Brain pericyte (primary cell): ENCODE data around the gene MYO16.

ENCODE experiments used
- DNase-seq: peaks from one replicate; pipeline ENCODE4 v3.0.0-alpha.2; 2012; ENCODE audit warnings: low read depth, low spot score

MYO16 gene

DNA sequence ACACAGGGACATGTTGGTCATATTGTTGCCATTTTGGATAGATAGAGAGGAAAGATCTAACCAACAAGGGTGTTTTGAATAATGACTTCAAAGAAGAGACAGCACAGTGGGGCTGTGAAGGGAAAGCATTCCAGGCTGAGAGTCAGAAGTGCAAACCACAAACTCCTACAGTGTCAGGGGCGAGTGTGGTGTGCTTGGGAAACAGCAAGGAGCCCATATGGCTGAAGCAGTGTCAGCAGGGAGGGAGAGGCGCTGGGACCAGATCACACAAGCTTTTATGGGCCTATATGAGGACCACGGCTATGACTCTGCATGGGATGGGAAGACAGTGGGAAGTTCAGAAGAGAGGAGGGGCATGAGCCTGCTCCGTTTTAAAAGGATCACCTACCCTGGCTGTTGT, 166.4 kb downstream of the MYO16 start:
- DNase-seq = peak; percentile 68

DNA sequence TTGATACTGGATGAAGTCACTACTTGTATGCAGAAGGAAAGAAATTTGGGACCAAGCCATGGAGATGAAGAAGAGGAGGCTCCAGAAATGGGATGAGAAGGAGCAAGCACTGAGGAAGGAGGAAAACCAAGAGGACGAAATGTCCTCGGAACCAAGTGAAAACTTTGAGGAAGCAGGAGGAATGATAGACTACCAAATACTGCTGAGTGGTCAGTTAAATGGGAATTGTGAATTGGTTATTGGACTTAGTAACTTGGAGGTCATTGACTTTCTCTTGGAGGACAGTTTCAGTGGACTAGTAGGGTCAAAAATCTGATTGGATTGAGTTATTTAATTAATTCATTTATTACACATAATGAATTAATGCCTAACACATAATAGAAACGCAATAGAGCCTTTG, 167.9 kb downstream of the MYO16 start:
- no peak for DNase-seq

DNA sequence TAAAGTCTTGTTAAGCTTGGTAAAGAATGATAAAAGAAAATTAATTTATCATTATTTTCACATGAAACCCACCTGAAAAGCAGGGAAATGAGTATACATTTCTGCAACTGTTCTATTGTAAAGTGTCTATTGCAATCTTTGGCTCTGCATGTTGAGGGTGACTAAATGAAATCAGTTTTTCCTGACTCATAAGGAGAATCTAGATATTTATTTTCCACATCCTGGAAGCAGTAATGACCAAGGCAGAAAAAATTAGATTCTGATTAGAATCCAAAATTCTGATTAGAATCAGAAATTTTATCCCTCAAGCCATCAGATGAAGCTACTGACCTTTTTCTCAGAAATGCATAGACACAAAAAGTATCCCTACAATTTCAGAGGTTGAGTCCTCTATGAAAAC, 178.4 kb downstream of the MYO16 start:
- DNase-seq = no peak

DNA sequence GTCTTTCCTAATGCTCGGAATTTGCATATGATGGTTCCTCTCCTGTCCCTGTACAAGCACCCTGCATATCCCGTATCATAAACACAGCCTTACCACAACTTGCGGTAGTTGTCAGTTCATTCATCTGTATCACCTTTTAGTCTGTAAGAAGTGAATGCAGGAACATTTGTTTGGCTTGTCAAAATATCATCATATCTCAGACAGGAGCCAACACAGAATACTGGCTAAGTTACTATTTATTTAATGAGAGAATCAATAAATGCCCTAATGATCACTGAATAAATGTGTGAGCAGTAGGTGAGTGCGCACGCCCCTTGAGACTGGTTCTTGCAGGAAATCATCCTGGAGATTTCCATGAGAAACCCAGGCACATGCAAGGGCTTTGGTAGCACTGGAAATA, 182.8 kb downstream of the MYO16 start:
- no peak for DNase-seq

- DNase-seq = no peak
Measured at GRCh38 chr13:108812661-108813060, 183.2 kb downstream of the MYO16 start.

- no peak for DNase-seq
Measured at GRCh38 chr13:108813587-108814170, 184.3 kb downstream of the MYO16 start.

- DNase-seq = no peak
Measured at GRCh38 chr13:108816375-108816774, 187.0 kb downstream of the MYO16 start.

DNA sequence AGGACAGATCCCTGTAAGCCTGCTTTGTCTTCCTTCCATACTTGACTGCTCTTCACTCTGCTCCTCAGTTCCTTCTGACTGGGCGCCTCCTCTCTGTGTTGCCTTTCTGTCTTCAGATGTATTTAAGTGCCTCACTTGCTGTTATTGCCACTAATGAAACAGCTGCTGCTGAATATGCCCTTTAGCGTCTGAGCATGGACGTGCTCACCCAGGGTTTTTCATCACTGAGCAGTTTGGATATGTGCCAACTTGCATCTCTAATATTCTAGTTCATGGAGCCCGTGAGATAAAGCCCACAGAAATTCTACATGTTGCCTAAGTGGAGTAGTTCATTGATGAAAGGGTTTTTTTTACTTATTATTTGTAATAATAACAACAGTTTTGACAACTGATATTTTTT, 198.2 kb downstream of the MYO16 start:
- DNase-seq = no peak

- DNase-seq = no peak
Measured at GRCh38 chr13:108828086-108828815, 198.8 kb downstream of the MYO16 start.

DNA sequence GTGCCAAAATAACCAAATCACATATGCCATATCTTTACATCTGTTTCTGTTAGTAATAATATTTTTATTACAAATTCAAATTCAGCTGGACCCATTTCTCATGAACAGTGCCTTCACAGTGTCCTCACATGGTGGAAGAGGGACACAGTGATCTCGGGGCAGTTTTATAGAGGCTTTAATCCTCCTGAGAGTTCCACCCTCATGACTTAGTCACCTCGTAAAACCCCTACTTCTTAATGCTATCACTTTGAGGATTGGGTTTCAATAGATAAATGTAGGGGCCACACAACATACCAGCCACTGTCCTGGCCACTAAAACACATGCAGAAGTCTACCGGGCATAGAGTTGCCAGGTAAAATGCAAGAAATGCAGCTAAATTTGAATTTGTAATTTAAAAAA, 201.5 kb downstream of the MYO16 start:
- DNase-seq = no peak

DNA sequence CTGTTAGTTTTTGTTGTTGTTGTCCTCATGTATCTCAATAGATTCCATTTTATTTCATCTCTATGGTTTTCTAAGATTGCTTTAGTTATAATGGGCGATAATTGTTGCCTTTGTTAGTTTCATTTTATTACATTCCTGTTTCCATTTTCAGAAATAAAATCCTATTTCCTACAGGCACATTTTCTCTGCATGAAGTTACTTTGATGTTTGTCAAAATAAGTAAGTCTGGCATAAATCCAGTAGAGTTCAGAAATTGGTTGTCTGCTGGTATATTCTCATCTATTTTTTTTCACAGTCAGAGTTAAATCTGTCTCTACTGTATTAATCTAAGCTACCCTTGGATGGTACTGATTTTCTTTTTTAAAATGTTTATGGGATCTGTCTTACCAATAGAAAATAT, 204.1 kb downstream of the MYO16 start:
- DNase-seq = no peak

- DNase-seq = no peak
Measured at GRCh38 chr13:108834193-108834592, 204.8 kb downstream of the MYO16 start.

DNA sequence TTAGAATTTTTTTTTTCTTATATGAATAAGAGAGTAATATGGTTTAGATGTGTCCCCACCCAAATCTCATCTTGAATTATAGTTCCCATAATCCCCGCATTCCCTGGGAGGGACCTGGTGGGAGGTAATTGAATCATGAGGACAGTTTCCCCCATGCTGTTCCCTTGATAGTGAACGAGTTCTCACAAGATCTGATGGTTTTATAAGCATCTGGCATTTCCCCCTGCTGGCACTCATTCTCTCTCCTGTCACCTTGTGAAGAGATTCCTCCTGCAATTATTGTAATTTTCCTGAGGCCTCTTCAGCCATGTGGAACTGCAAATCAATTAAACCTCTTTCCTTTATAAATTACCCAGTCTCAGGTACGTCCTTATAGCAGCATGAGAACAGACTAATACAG, 205.7 kb downstream of the MYO16 start:
- DNase-seq = no peak

DNA sequence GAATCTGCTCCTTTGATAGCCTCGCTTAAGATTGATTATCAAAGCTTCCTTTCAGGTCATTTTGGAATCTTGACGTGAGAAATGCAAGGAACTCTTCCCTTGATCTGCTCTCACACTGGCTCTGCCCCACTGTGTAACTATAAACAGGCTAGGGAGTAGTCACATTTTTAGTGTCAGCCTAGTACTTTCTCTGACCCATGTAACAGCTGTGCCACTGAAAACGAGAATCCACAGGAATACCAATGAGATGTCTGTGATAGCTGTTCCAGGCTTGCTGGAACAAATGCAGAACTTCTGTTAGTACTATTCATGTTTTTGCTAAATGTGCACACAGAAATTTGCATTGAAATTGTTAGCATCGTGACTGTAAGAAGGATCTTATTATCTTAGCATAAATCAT, 221.3 kb downstream of the MYO16 start:
- DNase-seq = no peak

DNA sequence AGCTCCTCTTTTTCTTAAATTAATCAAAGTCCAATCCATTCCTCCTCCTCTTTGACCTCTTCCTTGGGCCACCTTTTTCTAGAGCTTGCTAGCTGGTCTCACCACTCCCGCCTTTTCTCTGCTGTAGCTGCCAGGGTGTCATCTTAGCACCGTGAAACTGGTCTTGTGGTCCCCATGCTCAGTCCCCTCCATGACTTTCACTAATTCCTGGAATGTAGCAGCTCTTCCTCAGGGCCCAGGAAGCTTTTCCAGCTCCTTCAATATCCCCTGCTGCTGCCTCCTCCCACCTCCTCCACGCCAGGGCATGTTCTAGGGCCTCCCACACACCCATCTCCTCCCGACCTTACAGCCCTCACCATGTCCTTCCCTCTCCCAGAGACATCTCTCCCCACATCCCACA, 222.2 kb downstream of the MYO16 start:
- no peak for DNase-seq

DNA sequence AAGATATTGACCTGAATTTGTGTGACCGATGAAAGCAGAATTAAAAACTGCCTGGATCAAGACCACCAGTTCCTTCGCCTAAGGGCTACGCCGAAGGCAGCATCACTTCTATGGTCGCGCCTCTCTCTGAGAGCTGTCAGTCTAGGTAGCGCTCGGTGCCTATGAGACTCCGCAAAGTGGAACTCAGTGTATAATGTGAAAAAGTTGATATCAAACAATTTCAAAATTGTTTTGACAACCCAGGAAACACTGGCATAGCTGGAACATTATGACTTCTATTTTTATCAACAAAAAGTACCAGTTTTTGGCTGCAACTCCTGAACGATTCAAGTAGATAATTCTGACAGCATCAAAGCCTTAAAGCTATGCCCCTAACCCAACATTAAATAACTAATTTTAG, 223.6 kb downstream of the MYO16 start:
- no peak for DNase-seq

GRCh38 chr13:108855737-108856387, 226.5 kb downstream of the MYO16 start:
- no peak for DNase-seq

DNA sequence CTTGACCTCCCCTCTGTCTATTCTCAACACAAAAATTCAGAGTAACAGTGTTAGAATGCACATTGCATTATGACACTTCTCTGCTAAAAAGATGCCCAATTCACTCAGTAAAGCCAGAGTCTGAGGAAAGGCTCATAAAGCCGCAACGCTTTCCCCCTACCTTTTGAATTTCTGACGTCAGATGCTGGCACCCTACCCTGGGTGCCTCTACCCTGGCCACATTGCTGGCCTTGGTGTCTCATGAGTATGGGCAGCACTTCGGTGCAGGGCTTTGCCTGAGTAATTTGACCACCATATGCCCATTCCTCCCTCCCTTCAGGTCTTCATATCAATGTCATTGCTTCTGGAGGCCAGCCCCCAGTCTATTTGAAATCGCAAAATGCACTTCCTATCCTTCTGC, 229.3 kb downstream of the MYO16 start:
- no peak for DNase-seq

- peak; percentile 3 for DNase-seq
Measured at GRCh38 chr13:108859197-108860012, 230.0 kb downstream of the MYO16 start.

DNA sequence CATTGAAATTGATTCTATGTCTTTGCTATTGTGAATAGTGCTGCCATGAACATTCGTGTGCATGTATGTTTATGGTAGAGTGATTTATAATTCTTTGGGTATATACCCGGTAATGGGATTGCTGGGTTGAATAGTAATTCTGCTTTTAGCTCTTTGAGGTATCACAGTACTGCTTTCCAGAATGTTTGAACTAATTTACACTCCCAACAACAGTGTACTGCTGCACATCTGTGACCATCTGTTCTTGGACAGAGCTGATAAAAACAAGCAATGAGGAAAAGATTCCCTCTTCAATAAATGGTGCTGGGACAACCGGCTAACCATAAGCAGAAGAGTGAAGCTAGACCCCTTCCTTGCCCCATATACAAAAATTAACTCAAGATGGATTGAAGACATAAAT, 231.0 kb downstream of the MYO16 start:
- no peak for DNase-seq

GRCh38 chr13:108877300-108877699, 247.9 kb downstream of the MYO16 start:
- no peak for DNase-seq

GRCh38 chr13:108878732-108879131, 249.3 kb downstream of the MYO16 start:
- DNase-seq = no peak
